ENCODE measurements around the gene GPR137.
"Not testable (repeated sequence)": the region's sequence is repeated elsewhere in the genome, so short reads cannot be mapped to it uniquely, and the experiment has no call there.

The GPR137 gene

DNA sequence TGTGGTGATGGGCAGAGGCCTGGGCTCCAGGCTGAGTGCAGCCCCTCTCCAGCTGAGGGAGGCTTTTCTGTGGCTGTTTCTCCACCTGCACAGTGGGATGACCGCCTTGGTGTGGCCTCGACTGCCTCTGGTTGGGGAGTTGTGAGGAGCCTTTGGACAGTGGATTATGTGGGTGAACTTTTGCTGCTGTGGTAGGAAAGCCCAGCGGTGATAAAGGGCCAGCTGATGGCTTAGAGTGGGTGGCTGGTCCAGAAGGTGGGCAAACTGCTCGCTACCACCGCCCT lies 18.3 kb downstream of the GPR137 start:
- no peak for DNase-seq (ENCODE audit: low read depth, low spot score)
- Histone ChIP-seq H3K9me3 (ENCODE audit: insufficient read depth, low read length) (no peaks in the 10 kb centered on the region), H3K27me3 (ENCODE audit: insufficient read depth, insufficient read length) (peaks cover 27% of the 10 kb centered on the region), H3K9ac (ENCODE audit: insufficient read length, low read depth) (peak overlapping the region; percentile 93), H3K4me1 (ENCODE audit: insufficient read depth, insufficient read length) (peaks cover 27% of the 10 kb centered on the region), H3K4me3 (ENCODE audit: insufficient read length, low read depth) (peak overlapping the region; percentile 75), H3K36me3 (ENCODE audit: insufficient read depth, insufficient read length, low read length) (peaks cover 10% of the 10 kb centered on the region)
- no peak for TF ChIP-seq SUZ12 (IDR thresholded peaks at IDR 0.05; ENCODE audit: extremely low read depth, insufficient read depth, insufficient read length)
- TF ChIP-seq YY1 (IDR thresholded peaks at IDR 0.05; ENCODE audit: insufficient read depth, insufficient read length) = no peak
- TF ChIP-seq ZNF274 (IDR thresholded peaks at IDR 0.05; ENCODE audit: low read depth, low read length) = no peak

DNA sequence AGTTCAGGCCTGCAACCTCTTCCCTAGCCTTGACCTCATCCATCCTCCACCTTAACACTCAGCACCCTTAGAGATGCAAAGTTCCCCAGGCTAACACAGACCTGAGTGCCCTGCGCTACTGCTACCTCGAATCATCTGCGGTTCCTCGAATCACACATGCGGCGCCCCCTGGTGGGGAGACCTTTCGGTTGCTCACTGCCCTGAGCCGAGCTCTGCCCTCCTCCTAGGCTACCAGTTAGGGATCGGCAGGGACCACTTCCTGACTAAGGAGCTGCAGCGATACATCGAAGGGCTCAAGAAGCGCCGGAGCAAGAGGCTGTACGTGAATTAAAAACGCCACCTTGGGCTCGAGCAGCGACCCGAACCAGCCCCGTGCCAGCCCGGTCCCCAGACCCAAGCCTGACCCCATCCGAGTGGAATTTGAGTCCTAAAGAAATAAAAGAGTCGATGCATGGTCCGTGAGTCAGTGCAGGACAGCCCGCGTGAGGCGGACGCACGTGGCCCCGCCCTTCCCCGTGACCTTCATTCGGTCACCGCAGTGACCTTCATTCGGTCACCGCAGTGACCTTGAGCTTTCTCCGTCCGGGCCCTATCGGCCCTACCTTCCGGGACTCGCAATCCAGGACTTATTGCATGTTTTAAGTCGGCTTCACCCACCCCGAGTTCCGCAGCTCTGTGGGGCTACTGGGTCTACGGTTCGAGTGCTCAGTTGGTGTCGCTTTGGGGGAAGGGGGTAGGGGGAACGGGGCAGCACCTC lies 18.8 kb downstream of the GPR137 start:
- Histone ChIP-seq H3K4me1 (ENCODE audit: insufficient read depth, insufficient read length) (peaks cover 27% of the 10 kb centered on the region), H3K9me3 (ENCODE audit: insufficient read depth, low read length) (no peaks in the 10 kb centered on the region), H3K36me3 (ENCODE audit: insufficient read depth, insufficient read length, low read length) (peaks cover 10% of the 10 kb centered on the region), H3K9ac (ENCODE audit: insufficient read length, low read depth) (peak overlapping the region; percentile 93), H3K4me3 (ENCODE audit: insufficient read length, low read depth) (peak overlapping the region; percentile 75), H3K27me3 (ENCODE audit: insufficient read depth, insufficient read length) (peaks cover 22% of the 10 kb centered on the region)
- peak; percentile 95 for DNase-seq (ENCODE audit: low read depth, low spot score)
- TF ChIP-seq ZNF274 (IDR thresholded peaks at IDR 0.05; ENCODE audit: low read depth, low read length) (no peak), YY1 (IDR thresholded peaks at IDR 0.05; ENCODE audit: insufficient read depth, insufficient read length) (no peak), SUZ12 (IDR thresholded peaks at IDR 0.05; ENCODE audit: extremely low read depth, insufficient read depth, insufficient read length) (no peak)

DNA sequence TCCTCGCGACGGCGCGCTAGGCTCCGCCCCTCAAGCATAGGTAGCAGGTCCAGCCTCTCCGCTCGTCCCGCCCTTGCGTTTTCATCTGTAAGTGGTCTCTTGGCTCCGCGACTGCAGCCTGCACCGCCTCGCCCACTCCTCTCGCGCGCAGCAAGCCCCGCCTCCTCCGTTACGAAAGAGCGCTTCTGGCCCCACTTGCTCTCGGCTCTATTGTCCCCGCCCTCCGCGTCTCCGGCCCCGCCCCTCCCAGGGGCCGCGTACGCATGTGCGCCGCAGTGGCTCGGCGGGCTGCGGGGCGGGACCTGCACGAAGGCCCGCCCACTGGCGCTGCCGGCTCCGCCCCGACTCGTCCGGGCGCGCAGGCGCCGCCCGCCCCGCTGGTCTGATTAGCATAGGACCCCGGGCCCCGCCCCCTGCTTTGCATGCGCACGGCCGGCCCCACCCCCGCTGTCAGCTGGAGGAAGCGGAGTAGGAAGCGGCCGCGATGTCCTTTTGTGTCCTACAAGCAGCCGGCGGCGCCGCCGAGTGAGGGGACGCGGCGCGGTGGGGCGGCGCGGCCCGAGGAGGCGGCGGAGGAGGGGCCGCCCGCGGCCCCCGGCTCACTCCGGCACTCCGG lies 19.5 kb downstream of the GPR137 start, which contains the start of gene ESRRA:
Gene ESRRA (plus strand): TSS at position 450 of the 616 bp plus-strand sequence. CDS start 1,656 bp downstream, outside the sequence.
- Histone ChIP-seq H3K9ac (ENCODE audit: insufficient read length, low read depth) (peak within 1 kb of the TSS; percentile 97), H3K9me3 (ENCODE audit: insufficient read depth, low read length) (no peaks in the 10 kb centered on the region), H3K4me1 (ENCODE audit: insufficient read depth, insufficient read length) (peaks cover 22% of the 10 kb centered on the region), H3K4me3 (ENCODE audit: insufficient read length, low read depth) (peak within 1 kb of the TSS; percentile 82), H3K36me3 (ENCODE audit: insufficient read depth, insufficient read length, low read length) (peaks cover 10% of the 10 kb centered on the region), H3K27me3 (ENCODE audit: insufficient read depth, insufficient read length) (peaks cover 15% of the 10 kb centered on the region)
- no peak for TF ChIP-seq YY1 (IDR thresholded peaks at IDR 0.05; ENCODE audit: insufficient read depth, insufficient read length)
- no peak for TF ChIP-seq SUZ12 (IDR thresholded peaks at IDR 0.05; ENCODE audit: extremely low read depth, insufficient read depth, insufficient read length)
- TF ChIP-seq ZNF274 (IDR thresholded peaks at IDR 0.05; ENCODE audit: low read depth, low read length) = no peak
- peak; percentile 98 for DNase-seq (ENCODE audit: low read depth, low spot score)

DNA sequence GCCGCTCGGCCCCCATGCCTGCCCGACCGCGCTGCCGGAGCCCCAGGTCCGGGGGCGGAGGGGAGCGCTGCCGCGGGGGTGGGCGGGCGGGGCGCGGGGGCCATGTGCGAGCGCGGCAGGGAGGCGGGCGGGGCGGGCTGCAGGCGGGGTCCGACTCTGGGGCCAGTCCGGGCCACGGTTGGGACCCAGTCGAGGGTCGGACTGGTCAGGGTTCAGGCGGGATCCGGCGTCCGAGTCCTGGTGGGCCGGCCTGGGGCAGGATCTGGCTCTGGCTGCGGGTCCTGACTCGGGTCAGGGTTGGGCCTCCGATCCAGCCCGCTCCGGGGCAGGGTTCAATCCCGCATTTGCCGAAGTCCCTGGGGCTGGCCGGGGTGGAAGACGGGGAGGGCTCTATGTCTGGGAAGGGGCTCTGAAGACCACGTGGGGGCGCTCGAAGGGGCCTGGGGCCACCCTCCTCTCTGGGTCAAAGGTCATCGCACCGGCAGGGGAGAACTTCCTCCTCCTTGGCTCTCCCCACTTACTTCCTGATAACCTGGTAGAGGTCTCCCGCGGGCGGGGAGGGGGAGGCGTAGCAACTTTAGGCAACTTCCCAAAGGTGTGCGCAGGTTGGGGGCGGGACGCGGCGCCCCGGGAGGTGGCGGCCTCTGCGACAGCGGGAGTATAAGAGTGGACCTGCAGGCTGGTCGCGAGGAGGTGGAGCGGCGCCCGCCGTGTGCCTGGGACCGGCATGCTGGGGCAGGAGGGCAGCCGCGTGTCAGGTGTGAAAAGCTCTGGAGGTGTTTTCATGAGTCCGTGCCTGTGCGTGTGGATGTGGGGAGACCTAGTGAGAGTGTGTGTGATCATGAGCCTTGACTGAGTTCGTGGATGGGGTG lies 20.3 kb downstream of the GPR137 start:
- Histone ChIP-seq H3K4me1 (ENCODE audit: insufficient read depth, insufficient read length) (peaks cover 15% of the 10 kb centered on the region), H3K9ac (ENCODE audit: insufficient read length, low read depth) (peak overlapping the region; percentile 97), H3K27me3 (ENCODE audit: insufficient read depth, insufficient read length) (peaks cover 8% of the 10 kb centered on the region), H3K9me3 (ENCODE audit: insufficient read depth, low read length) (no peaks in the 10 kb centered on the region), H3K36me3 (ENCODE audit: insufficient read depth, insufficient read length, low read length) (peaks cover 13% of the 10 kb centered on the region), H3K4me3 (ENCODE audit: insufficient read length, low read depth) (peak overlapping the region; percentile 82)
- DNase-seq (ENCODE audit: low read depth, low spot score) = peak; percentile 58
- TF ChIP-seq SUZ12 (IDR thresholded peaks at IDR 0.05; ENCODE audit: extremely low read depth, insufficient read depth, insufficient read length) (no peak), YY1 (IDR thresholded peaks at IDR 0.05; ENCODE audit: insufficient read depth, insufficient read length) (no peak), ZNF274 (IDR thresholded peaks at IDR 0.05; ENCODE audit: low read depth, low read length) (no peak)

DNA sequence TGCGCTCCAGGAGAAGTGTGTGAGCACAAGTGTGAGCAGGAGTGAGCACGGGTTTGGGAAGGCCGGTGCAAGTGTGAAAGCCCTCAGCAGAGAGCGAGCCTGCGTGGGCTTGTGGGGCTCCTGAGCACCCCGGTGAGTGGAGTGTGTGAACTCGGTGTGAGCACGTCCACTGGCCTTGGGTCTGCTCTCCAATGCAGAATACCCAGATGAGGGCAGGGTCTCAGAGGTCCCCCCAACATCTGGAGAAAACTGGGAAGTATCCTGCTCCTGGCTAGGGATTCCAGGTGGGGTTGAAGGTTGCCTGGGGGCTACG lies 20.9 kb downstream of the GPR137 start:
- H3K9ac ChIP-seq (ENCODE audit: insufficient read length, low read depth) = peak overlapping the region; percentile 97
- no peak for DNase-seq (ENCODE audit: low read depth, low spot score)
- H3K9me3 ChIP-seq (ENCODE audit: insufficient read depth, low read length) = no peaks in the 10 kb centered on the region
- H3K36me3 ChIP-seq (ENCODE audit: insufficient read depth, insufficient read length, low read length) = peaks cover 18% of the 10 kb centered on the region
- H3K4me3 ChIP-seq (ENCODE audit: insufficient read length, low read depth) = peak overlapping the region; percentile 82
- TF ChIP-seq YY1 (IDR thresholded peaks at IDR 0.05; ENCODE audit: insufficient read depth, insufficient read length) (no peak), SUZ12 (IDR thresholded peaks at IDR 0.05; ENCODE audit: extremely low read depth, insufficient read depth, insufficient read length) (no peak), ZNF274 (IDR thresholded peaks at IDR 0.05; ENCODE audit: low read depth, low read length) (no peak)
- peaks cover 15% of the 10 kb centered on the region for H3K4me1 ChIP-seq (ENCODE audit: insufficient read depth, insufficient read length)
- H3K27me3 ChIP-seq (ENCODE audit: insufficient read depth, insufficient read length) = peaks cover 5% of the 10 kb centered on the region

DNA sequence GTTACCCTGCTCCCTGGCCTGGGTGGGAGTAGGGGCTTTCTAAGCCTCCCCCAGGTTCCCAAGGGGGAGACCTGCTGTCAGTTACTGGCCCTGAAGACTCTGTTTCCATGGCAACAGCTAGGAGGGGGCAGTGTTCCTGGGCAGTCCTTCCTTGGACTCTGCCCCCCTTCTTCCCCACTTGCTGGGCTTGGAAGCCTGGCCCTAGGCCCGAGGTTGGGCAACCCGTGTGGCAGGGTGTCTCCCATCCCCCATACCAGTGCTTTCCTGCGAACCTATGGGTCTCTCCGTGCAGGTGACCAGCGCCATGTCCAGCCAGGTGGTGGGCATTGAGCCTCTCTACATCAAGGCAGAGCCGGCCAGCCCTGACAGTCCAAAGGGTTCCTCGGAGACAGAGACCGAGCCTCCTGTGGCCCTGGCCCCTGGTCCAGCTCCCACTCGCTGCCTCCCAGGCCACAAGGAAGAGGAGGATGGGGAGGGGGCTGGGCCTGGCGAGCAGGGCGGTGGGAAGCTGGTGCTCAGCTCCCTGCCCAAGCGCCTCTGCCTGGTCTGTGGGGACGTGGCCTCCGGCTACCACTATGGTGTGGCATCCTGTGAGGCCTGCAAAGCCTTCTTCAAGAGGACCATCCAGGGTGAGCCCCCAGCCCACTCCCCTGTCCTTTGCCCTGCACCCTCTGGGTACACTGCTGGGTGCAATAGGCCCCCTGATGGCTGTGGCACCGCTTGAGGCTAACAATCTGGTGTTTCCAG lies 21.4 kb downstream of the GPR137 start:
- Histone ChIP-seq H3K4me3 (ENCODE audit: insufficient read length, low read depth) (peak overlapping the region; percentile 82), H3K36me3 (ENCODE audit: insufficient read depth, insufficient read length, low read length) (peaks cover 18% of the 10 kb centered on the region), H3K9me3 (ENCODE audit: insufficient read depth, low read length) (no peaks in the 10 kb centered on the region), H3K4me1 (ENCODE audit: insufficient read depth, insufficient read length) (peaks cover 15% of the 10 kb centered on the region), H3K9ac (ENCODE audit: insufficient read length, low read depth) (peak overlapping the region; percentile 97), H3K27me3 (ENCODE audit: insufficient read depth, insufficient read length) (peaks cover under 1% of the 10 kb centered on the region)
- TF ChIP-seq ZNF274 (IDR thresholded peaks at IDR 0.05; ENCODE audit: low read depth, low read length) = no peak
- DNase-seq (ENCODE audit: low read depth, low spot score) = no peak

DNA sequence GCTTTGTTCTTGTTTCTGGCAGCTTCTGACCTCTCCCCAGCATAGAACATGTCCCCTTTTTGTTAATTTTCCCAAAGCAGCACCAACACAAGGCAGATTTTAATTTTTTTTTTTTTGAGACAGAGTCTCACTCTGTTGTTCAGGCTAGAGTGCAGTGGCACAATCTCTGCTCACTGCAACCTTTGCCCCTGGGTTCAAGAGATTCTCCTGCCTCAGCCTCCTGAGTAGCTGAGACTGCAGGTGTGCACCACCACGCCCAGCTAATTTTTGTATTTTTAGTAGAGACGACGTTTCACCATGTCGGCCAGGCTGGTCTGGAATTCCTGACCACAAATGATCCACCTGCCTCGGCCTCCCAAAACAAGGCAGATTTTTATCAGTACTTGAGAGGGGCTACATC lies 22.1 kb downstream of the GPR137 start:
- Histone ChIP-seq H3K36me3 (ENCODE audit: insufficient read depth, insufficient read length, low read length) (peaks cover 21% of the 10 kb centered on the region), H3K4me1 (ENCODE audit: insufficient read depth, insufficient read length) (peaks cover 15% of the 10 kb centered on the region)
- not testable (repeated sequence) for H3K4me3 ChIP-seq (ENCODE audit: insufficient read length, low read depth); H3K9me3 ChIP-seq (ENCODE audit: insufficient read depth, low read length); H3K27me3 ChIP-seq (ENCODE audit: insufficient read depth, insufficient read length); DNase-seq (ENCODE audit: low read depth, low spot score); H3K9ac ChIP-seq (ENCODE audit: insufficient read length, low read depth)
